Smooth muscle cell (in vitro differentiated cells): ENCODE data around the gene SOHLH1. TPM values are rescaled to one million over a fixed set of nuclear protein-coding genes. Genes with fewer than 3 reads are reported as not detected.

Source experiments
- DNase-seq: peaks from one replicate; lab custom pipeline; 2025; ENCODE audit not compliant: unreplicated experiment; lab: John Stamatoyannopoulos, UW
- H2AFZ ChIP-seq: fragments of 200-600 bp; sonication (generic); 2 replicates; pipeline ENCODE4 v1.6.0; 2016; ENCODE audit warnings: antibody characterized with exemption, low read depth, mild to moderate bottlenecking
- H3F3A ChIP-seq: fragments of 200-600 bp; sonication (generic); 2 replicates; pipeline ENCODE4 v1.6.0; 2017; ENCODE audit warnings: antibody characterized with exemption, low read depth
- H3K27ac ChIP-seq: fragments of 200-600 bp; sonication (generic); 2 replicates; pipeline ENCODE4 v1.5.1; 2016; ENCODE audit warnings: low read depth, mild to moderate bottlenecking
- H3K27me3 ChIP-seq: fragments of 200-600 bp; sonication (generic); 2 replicates; pipeline ENCODE4 v1.6.1; 2016; ENCODE audit warnings: low read depth, mild to moderate bottlenecking
- H3K36me3 ChIP-seq: fragments of 200-600 bp; sonication (generic); 2 replicates; pipeline ENCODE4 v1.5.1; 2016; ENCODE audit warnings: low read depth
- H3K4me1 ChIP-seq: fragments of 200-600 bp; sonication (generic); 2 replicates; pipeline ENCODE4 v1.5.1; 2016; ENCODE audit warnings: low read depth
- H3K4me2 ChIP-seq: fragments of 200-600 bp; sonication (generic); 2 replicates; pipeline ENCODE4 v1.6.0; 2016; ENCODE audit warnings: mild to moderate bottlenecking
- H3K4me3 ChIP-seq: fragments of 200-600 bp; sonication (generic); 2 replicates; pipeline ENCODE4 v1.5.1; 2016; ENCODE audit warnings: mild to moderate bottlenecking
- H3K79me2 ChIP-seq: fragments of 200-600 bp; sonication (generic); 2 replicates; pipeline ENCODE4 v1.6.0; 2016; ENCODE audit warnings: low read depth, mild to moderate bottlenecking
- H3K9ac ChIP-seq: fragments of 200-600 bp; sonication (generic); 2 replicates; pipeline ENCODE4 v1.6.0; 2016; ENCODE audit warnings: low read depth
- H3K9me3 ChIP-seq: fragments of 200-600 bp; sonication (generic); replicated peaks from 2 replicates; pipeline ENCODE4 v1.5.1; 2016; ENCODE audit warnings: low read depth
- H4K20me1 ChIP-seq: fragments of 200-600 bp; sonication (generic); 2 replicates; pipeline ENCODE4 v1.6.0; 2016; ENCODE audit warnings: low read depth
- CTCF ChIP-seq: fragments of 200-600 bp; sonication (generic); IDR thresholded peaks from 2 replicates; pipeline ENCODE4 v1.5.1; 2017; ENCODE audit warnings: borderline replicate concordance, mild to moderate bottlenecking, antibody characterized with exemption; ENCODE audit not compliant: insufficient read depth, poor library complexity, severe bottlenecking
- WGBS: methylation state at CpG from one replicate; pipeline ENCODE4 v1.1.7; 2016; ENCODE audit warnings: low lambda C conversion rate; 5-methylcytosine and 5-hydroxymethylcytosine counted together
- polyA plus RNA-seq: library from polyadenylated mRNA; unstranded; fragments of >200 nt; fragmentation: Nextera tagmentation; extraction: Ambion mirVana; gene quantifications from 2 replicates; pipeline ENCODE4 v1.2.1, GENCODE V29; 2016
- total RNA-seq: library from RNA; depleted of rRNA; stranded (reverse); fragments of >200 nt; gene quantifications from 2 replicates; pipeline ENCODE4 v1.2.3, GENCODE V29; 2014

SOHLH1 gene
- total and polyA plus RNA-seq, 2 experiments from 2014 or later, result not detected

GRCh38 chr9:135697226-135697625 is 2.1 kb downstream of the SOHLH1 start:
- WGBS, result 93% methylated on average over 15 of the region's 15 CpGs
- Histone ChIP-seq H3K4me2 (no peak overlapping the region), H3K4me1 (peaks cover 10% of the 10 kb centered on the region), H3K9me3 (no peaks in the 10 kb centered on the region), H3K4me3 (no peak overlapping the region), H4K20me1 (no peaks in the 10 kb centered on the region), H2AFZ (no peak overlapping the region), H3K36me3 (no peaks in the 10 kb centered on the region), H3K27ac (no peak overlapping the region), H3K79me2 (no peaks in the 10 kb centered on the region), H3K9ac (no peak overlapping the region), H3F3A (no peaks in the 10 kb centered on the region), H3K27me3 (no peaks in the 10 kb centered on the region)
- TF ChIP-seq CTCF, result no peak
- DNase-seq, result no peak

DNA sequence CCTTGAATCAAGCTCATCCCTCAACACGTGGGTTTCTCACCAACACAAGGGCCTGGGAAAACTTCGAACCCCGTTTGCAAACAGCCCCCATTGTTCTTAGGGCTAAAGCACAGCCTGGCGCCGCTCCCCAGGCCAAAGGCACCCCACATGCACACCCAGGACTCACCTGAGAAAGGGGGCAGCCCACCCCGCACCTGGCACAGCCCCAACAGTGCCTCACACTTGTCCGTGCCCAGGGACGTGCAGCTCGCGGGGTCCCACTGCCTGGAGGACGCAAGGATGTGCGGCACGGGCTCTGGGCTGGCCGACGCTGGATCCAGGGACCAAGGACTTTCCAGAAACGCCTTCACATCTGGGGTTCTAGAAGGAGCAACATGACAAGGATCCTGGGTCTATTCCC is 2.8 kb downstream of the SOHLH1 start:
- H3K4me1 ChIP-seq, result peaks cover 9% of the 10 kb centered on the region
- no peaks in the 10 kb centered on the region for H3K36me3 ChIP-seq
- no peak overlapping the region for H3K4me3 ChIP-seq
- no peak for DNase-seq
- H2AFZ ChIP-seq, result no peak overlapping the region
- no peaks in the 10 kb centered on the region for H3K9me3 ChIP-seq
- WGBS, result 96% methylated on average over 16 of the region's 16 CpGs
- H3K27ac ChIP-seq, result no peak overlapping the region
- H4K20me1 ChIP-seq, result no peaks in the 10 kb centered on the region
- no peak overlapping the region for H3K9ac ChIP-seq
- no peaks in the 10 kb centered on the region for H3F3A ChIP-seq
- no peaks in the 10 kb centered on the region for H3K27me3 ChIP-seq
- TF ChIP-seq CTCF, result no peak
- H3K4me2 ChIP-seq, result no peak overlapping the region
- no peaks in the 10 kb centered on the region for H3K79me2 ChIP-seq

GRCh38 chr9:135695642-135696041 is 3.6 kb downstream of the SOHLH1 start:
- Histone ChIP-seq H3K27me3 (no peaks in the 10 kb centered on the region), H3K79me2 (no peaks in the 10 kb centered on the region), H3F3A (no peaks in the 10 kb centered on the region), H3K36me3 (no peaks in the 10 kb centered on the region), H3K9me3 (no peaks in the 10 kb centered on the region), H3K9ac (no peak overlapping the region), H2AFZ (no peak overlapping the region), H3K4me2 (no peak overlapping the region), H3K4me1 (peaks cover 6% of the 10 kb centered on the region), H4K20me1 (no peaks in the 10 kb centered on the region), H3K4me3 (no peak overlapping the region), H3K27ac (no peak overlapping the region)
- TF ChIP-seq CTCF, result no peak
- no peak for DNase-seq
- WGBS, result 93% methylated on average over 12 of the region's 12 CpGs

- Histone ChIP-seq H3K4me3 (no peak overlapping the region), H3K9me3 (no peaks in the 10 kb centered on the region), H3K36me3 (no peaks in the 10 kb centered on the region), H3K79me2 (no peaks in the 10 kb centered on the region), H3K4me1 (peaks cover 6% of the 10 kb centered on the region), H3F3A (no peaks in the 10 kb centered on the region), H3K4me2 (no peak overlapping the region), H2AFZ (no peak overlapping the region), H3K27me3 (no peaks in the 10 kb centered on the region), H3K27ac (no peak overlapping the region), H4K20me1 (no peaks in the 10 kb centered on the region), H3K9ac (no peak overlapping the region)
- no peak for DNase-seq
- 94% methylated on average over 14 of the region's 16 CpGs for WGBS
- TF ChIP-seq CTCF, result no peak
These were observed 4.2 kb downstream of the SOHLH1 start for GRCh38 chr9:135695036-135695435.
